Stimulated activated CD8-positive, alpha-beta memory T cell treated with anti-CD3 and anti-CD28 coated beads, Interleukin-15, amount 100 ng/mL, for 24 hours (primary cell): ENCODE results near the gene IGSF8.

ENCODE experiments used
- DNase-seq: peaks from one replicate; pipeline ENCODE4 v3.0.0-alpha.2; 2020; ENCODE audit warnings: low read depth

Gene IGSF8

GRCh38 chr1:160103658-160104408, 5.4 kb upstream of the IGSF8 start:
- no peak for DNase-seq

DNA sequence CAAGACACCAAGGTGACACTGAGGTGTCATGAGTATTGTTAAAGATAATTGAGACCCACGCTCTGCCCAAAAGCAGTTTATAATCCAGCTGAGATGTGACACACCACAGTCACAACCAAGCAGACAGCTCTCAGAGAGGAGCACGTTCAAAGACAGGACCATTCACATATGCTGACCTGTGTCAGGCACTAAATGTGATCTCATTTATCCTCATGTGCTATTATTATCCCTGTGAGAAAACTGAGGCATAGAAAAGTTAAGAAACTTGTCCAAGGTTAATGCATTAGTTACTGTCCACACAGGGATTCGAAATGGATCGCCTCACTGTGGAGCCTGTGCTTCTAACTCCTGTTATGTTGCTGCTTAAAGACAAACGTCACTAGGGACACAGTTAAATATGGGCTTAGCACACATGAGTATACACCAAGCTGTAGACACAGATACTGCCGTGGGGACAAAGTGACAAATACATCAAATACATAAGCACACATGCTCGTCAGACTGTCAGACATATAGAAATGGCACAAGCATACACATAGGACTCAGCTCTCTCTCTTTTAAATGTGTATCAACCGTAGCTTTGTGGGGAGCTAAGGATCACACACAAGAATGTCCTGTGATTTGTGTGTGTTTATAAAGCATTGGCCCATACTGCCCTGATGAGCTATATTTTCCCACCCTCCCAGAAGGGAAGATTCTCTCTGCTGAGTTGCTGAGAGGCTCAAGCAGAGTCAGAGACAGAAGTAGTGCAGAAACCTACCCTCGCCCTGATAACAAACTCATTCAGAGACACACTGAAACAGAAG, 3.5 kb upstream of the IGSF8 start:
- no peak for DNase-seq

DNA sequence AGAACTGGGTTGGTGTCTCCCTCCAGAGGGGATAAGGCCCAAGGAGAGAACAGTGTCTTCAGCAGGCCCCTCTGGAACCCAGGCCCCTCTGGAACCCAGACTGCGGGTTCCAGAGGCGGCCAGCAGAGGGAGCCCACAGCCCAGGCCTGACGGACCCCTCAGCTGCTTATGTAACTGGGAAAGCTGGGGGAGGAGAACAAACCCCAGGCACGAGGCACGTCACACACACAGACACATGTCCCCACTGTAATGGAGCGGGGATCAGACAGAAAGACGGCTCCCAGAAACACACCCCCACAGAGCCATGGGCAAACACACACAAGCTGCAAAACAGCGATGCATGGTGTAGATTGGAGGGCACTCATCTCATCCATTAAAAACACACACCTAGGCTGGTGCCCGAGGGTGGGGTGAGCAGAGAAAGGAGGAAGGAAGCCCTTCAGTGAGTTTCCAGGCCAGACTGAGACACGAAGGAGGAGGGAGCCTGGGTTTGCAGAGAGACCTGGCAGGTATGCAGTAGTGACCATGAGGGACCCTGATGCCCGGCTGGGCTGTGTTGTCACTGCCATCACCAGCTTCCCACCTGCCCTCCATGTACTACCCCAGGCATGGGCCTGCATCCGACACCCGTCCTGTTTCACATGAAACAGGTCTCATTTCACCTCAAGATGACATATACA, 2.8 kb upstream of the IGSF8 start:
- DNase-seq: peak; percentile 39

GRCh38 chr1:160099716-160100375, 1.4 kb upstream of the IGSF8 start:
- no peak for DNase-seq

GRCh38 chr1:160098852-160099561, 588 bp upstream of the IGSF8 start:
- DNase-seq: peak; percentile 95

- DNase-seq: no peak
These were observed 1.1 kb downstream of the IGSF8 start for GRCh38 chr1:160097151-160097910.

DNA sequence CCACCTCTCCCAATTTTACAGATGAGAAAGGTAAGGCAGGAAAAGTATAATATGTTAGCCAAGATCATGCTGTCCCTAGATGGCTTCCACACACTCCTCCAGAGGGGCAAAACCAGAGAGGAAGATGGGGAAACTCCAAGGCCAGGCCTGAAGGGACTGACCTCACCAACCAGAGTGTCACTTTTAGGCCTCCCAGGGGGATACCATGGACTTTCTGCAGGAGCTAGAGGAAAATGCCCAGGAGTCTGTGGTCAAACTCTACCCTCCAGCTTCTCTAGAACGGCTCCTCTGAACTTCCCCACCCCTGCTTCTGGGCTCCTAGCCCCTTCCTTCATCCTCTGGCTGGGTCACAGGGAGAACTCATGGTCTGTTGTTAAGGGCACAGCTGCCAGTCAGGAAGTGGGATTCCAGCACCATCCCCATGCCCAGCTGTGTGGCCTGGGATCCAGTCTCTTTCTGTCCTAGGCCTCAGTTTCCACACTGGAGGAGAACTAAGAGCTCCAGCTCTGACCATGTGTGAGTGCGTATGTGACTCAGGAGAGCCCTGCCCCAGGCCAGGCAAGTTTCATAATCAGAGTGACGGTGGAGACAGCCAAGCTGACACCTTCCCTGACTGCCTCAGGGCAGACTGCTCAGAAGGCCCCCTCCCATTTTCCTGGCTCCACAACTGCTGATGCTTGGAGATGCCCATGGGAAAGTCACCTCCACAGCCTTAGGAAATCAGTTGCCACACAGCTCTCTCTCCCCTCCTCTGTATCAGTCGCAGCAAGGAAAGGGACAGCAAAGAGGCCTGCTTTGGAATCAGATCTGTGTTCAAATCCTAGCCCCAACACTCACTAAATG, 1.9 kb downstream of the IGSF8 start:
- no peak for DNase-seq

DNA sequence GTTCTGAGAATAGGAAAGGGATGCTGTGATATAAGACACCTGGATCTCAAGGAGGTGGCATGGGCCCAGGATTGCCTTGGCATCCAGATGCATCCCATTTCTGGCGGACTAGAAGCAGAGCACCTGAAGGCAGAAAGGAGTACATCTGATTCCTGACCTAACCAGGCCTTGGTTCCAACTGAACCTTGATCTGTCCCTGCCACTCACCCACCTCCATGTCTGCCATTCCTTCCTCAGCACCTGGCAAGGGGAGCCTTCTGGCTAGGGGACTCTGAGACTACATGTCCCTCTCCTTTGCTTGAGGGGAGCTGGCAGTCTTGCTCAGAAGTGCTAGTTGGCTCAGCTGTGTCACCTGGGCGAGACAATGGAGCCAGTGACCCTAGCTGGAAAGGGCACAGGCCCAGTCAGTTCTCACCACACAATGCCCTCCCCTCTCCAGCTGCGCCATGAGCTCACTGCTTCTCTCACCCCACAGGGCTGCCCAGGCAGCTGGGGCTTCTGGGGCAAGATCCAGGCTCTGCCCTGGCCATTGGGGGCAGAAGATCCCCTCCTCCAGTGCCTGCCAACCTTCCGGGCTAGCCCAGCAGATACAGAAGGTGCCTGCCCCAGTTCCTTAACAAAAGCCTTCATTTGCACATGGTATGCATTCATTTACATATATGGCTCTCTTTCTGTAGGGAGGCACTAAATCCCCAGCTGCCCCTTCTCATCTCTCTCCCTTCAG, 2.9 kb downstream of the IGSF8 start:
- no peak for DNase-seq

- DNase-seq: no peak
These were observed 3.6 kb downstream of the IGSF8 start for GRCh38 chr1:160094806-160095205.

DNA sequence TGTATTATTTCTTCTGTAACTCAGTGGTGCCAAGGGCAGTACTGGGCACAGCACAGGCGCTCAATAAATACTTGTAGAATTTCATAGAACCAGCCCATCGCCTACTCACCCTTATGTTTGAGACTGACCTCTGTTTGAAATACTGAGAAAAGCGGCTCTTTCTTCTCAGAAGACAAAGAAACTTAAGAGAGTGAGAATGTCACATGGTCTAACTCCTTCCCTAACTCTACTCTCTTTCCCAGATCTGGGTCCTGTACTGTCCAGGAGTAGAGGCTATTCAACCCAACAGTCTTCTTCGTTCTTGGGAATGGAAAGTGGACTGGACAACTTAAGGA, 4.2 kb downstream of the IGSF8 start:
- DNase-seq: no peak

GRCh38 chr1:160093624-160094290, 4.7 kb downstream of the IGSF8 start:
- no peak for DNase-seq

GRCh38 chr1:160093069-160093395, 5.4 kb downstream of the IGSF8 start:
- DNase-seq: no peak

DNA sequence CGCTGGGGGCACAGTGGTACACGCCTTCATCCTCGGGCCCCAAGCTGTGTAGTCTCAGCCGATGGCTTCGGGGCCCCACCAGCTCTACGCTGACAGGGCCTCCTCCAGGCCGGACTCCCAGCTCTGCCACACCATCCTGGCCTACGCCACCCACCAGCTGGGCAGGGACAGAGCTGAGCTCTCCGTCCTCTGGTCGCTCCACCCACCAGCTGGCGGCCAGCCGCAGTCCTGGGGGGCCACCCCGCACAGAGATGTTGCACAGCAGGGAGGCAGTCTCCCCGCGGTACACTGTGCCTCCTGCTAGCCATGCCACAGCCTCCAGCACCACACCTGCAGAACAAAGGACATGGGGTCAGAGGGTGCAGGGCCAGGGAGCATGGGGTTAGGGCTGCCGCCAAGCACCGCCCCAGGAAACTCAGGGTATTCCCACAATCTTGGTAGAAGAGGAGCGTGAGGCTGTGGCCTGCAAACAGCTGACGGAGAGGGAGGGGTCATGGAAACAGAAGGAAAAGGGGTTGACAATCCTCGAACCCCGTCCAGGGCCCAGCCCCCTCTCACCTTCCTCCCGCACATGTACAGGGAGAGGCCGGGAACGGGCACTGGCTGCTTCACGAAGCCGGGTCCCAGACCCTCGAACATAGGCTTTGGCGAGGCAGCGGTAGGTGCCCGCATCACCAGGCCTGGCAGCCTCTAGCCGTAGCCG, 5.9 kb downstream of the IGSF8 start:
- no peak for DNase-seq

- DNase-seq: no peak
These were observed 6.7 kb downstream of the IGSF8 start for GRCh38 chr1:160091666-160092223.

- no peak for DNase-seq
These were observed 7.7 kb downstream of the IGSF8 start for GRCh38 chr1:160090760-160091159.

DNA sequence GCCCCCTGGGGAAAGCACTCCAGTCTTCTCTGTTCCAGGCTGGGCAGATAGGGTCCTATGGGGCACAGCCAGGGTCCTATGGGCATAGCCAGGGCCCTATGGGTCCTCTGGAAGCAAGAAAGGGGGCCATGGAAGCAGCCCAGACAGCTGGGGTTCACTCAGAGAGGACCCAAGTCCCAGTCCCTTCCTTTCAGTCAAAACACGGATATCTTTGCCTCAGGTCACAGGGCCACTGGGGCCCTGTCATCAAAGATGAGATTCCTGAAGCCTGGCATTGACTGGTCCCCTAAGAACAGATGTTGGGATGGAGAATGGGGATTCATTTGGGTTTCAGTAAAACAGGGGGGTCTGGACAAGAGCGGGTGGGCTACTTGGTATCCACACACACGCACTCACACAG, 8.5 kb downstream of the IGSF8 start:
- no peak for DNase-seq

- DNase-seq: no peak
These were observed 11.2 kb downstream of the IGSF8 start for GRCh38 chr1:160087118-160087662.

DNA sequence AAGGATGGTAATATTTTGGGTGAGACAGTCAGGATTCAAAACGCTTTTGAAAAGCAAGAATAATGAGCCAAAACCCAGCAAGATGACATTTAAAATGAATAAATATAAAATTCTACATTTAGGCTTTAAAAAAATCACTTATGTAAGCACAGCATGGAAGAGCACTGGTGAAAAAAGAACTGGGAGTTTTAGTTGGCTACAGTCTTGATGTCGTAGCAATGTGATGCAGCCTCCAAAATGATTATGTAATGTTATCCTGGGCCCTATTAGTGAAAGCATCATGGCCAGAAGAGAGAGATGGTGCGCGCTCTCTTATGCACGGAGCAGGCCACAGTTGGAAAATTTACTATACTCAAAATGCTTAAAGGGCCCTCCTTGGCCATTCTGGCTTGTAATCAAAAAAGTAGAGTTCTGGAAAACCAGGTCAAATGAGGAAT, 11.9 kb downstream of the IGSF8 start:
- no peak for DNase-seq
